NCI-H2227 (cell line): ENCODE data around the gene IFNB1.

ENCODE experiments used
- DNase-seq: peaks from one replicate; lab custom pipeline; 2025; ENCODE audit not compliant: unreplicated experiment; lab: John Stamatoyannopoulos, UW

IFNB1 gene

DNA sequence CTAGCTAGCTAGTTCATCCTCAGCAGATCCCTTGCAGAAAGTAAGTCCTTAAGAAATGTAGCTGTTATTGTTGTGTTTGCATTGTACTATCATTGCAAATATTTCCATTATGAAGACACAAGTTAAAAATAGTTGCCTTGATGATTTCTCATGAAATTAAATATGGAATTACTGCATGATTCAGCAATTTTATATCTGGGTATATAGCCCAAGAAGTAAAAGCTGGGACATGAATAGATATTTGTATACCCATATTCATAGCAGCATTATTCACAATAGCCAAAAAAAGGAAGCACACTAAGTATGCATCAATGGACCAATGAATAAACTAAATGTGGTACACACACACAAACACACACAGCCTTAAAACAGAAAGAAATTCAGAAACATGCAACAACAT is 6.8 kb downstream of the IFNB1 start:
- no peak for DNase-seq

DNA sequence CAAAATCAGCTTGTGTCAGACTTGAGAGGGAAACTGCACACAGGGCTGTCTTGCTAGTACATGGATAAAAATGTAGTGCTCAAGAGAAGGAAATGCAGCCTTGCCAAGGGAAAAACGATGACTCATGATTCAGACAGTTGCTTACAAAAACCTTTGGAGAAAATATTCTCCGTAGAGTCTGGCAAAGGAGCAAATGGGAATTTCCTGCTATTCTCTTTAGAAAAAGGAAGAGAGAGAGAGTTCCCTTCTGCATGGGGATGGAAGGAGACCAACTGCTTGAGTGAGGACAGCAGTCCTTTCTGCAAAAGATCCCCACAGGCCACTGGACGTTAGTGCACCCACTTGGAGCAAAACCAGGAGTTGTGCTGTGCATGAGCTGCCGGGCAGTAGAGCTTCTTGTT is 7.6 kb downstream of the IFNB1 start:
- DNase-seq, result no peak

DNA sequence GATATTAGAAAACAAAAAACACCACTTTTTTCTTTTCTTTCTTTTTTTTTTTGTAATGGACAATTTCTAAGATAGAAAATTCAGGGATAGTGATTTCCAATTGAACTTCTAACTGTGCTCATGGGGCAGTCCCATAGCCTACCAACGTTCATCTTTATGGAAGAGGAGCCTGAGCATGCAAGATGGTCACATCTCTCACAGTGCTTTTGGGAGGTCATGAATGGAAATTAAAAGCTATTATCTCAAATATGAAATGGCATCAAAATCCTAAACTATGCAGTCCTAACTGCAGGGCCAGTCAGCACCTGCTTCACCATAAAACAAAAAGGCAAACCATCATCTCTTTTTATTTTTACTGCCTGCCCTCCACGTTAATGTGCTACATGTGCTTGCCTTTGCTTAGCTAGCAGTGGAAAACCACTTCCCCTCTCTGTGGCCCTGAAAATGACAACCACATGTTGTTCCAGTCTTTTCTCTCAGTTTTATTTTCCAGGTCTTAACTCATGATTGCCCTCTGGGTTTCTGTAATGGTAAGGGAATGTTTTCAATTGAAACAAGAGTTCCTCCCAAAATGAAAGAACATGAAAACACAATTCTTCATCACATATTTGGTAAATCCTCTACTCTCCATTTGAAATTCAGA is 16.7 kb downstream of the IFNB1 start:
- DNase-seq, result no peak

DNA sequence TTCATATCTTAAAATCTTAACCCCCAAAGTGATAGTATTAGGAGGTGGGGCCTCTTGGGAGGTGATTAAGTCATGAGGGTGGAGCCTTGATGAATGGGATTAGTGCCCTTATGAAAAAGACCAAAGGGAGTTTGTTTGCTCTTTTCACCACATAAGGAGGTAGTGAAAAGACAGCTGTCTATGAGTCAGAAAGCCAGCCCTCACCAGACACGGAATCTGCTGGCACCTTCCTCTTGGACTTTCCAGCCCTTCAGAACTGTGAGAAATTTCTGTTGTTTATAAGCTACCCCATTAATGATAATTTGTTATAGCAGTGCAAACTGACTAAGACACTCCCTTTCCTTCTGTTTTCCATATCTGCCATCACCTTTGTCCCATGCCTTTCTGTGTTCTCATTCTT is 20.8 kb downstream of the IFNB1 start:
- DNase-seq, result no peak

DNA sequence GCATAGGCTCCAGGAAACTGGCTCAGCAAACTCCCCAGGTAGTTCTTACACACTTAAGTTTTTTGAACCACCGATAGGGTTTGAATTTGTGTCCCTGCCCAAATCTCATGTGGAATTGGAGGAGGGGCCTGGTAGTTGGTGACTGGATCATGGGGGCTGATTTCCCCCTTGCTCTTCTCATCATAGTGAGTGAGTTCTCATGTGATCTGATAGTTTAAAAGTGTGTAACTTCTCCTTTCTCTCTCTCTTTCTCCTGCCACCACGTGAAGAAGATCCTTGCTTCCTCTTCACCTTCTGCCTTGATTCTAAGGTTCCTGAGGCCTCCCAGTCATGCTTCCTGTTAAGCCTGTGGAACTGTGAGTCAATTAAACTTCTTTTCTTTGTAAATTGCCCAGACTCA is 23.9 kb downstream of the IFNB1 start:
- no peak for DNase-seq

DNA sequence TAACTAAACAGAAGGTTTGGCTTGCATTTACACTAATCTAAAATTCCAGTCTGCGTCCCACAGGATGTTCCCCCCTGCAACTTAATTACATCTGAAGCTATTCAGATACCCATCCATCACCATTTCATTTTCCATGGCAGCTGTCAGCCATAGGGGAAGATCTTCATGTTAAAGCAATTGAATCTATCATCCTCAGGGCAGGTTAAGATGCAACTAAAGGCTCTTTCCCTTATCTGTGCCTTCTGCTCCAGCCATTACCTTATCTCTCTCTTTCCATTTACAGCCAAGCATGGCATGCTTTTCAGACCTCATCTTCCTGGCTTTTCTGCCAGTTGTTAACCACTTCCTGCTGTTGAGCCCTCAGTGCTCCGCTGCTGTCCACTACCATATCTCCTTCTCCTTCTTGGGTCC is 30.5 kb downstream of the IFNB1 start:
- DNase-seq, result no peak

DNA sequence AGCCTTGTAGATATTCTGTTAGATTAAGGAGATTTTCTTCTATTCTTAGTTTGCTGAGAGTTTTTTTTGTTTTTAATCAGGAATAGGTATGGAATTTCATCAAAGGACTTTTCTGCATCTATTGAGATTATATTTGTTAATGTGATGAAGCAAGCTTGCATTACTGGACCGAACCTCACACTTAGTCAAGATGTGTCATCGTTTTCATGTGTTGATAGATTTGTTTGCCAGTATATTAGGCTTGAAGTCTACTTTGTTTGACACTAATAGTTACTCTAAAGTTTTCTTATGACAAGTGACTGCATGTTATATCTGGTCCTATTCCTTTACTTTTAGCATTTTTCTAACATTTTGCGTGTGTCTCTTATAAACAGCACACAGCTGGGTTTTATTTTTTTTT is 33.9 kb downstream of the IFNB1 start:
- DNase-seq, result no peak

DNA sequence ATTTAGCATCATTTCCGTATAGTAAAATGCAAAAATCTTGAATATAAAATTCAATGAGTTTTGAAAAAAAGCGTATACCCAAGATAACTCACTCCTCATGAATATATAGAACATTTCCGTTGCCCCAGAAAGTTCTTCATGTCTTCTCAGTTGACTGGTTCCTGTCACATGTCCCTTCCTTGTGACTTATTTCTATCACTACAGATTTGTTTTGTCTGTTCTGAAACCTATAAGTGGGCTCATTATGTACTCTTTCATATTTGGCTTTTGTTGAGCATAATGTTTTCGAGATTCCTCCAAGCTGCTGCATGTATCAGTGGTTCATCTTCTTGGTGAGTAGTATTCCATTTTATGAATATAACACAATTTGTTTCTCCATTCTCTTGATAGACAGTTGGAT is 35.3 kb downstream of the IFNB1 start:
- no peak for DNase-seq

DNA sequence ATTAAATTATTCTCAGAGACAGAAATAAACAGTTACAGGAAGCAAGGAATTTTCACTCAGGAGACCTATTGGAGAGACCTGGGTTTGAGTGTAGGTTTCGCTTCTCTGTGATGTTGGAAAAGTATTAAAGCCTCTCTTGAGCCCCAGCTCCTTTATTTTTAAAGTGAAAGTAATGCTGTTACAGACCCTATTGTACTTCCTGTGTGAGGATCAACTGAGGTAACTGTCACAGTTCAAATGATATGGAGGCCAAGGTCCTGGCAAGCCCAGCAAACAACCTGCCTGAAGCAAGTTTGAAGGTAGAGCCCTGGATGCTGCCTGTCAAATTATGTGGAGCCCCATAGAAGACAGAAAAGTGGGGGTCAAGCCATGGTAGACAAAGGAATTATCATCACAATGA is 38.4 kb downstream of the IFNB1 start:
- no peak for DNase-seq

DNA sequence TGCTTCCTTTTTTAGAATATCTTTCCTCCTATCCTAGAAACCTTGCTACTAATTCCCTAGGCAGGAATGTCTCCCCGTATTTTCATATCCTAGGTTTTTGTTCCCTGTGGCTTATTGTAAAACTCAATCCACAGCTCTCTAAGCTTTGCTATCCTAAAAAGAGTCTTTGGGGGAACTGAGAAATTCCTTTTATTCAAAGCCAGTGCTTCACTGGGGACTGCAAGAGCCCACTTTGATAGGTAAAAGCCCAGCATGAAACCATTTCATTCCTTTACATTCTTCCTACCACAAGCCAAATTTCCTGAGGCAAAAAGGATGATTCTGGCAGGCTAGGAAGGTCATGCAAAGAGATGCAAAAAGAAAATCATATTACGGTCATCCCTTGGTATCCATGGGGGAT is 40.5 kb downstream of the IFNB1 start:
- DNase-seq, result no peak

DNA sequence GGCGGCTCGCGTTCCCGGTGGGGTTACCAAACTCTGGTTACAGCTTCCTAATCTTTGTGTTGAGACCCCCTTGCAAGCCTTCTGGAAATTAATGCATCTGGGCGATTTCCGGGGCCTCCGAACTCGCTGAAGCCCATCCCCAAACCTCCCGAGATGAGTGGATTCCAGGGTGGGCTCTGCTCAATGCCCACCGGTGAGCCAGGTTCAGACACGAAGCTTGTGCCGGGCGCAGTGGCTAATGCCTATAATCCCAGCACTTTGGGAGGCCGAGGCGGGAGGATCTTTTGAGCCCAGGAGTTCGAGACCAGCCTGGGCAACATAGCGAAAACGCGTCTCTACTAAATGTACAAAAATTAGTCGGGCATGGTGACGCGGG is 45.9 kb downstream of the IFNB1 start:
- DNase-seq, result no peak

DNA sequence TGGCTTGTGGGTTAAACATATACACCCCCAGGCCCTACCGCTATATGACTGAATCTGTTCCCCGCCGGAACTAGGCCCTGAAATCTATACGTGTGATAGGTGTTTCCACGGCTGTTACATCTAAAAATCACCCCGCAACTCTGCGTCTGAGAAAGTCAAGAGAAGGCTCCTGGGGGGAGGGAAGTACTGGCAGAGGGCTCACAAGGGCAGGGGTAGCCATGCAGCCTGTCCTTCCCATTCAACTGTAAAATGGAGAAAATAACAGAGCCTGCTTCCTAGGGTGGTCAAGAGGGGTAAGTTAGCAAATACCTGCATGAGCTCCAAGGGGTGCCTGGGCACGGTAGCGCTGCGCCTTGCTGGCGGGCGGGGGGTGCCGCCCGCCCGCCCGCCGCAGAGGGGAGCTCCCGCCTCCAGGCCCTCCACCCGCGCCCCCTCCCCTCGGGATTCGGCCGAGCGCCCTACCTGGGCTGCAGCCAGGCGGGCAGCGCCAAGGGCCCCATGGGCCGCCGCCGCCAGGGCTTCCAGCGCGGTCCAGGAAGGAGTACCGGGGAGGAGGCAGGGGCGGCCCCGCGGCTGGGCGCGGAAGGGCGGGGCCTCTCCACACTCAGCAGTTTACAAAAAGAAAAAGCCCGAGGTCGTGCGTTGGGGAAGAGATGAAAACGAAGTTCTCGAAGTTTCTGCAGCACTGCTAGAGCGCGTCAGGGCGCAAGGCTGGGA is 46.5 kb downstream of the IFNB1 start, which contains the start of gene HACD4:
TSS of gene HACD4 (minus strand) at position 550 of the 717 bp plus-strand sequence. CDS start at position 500, 50 bp downstream.
- DNase-seq, result peak; percentile 63

DNA sequence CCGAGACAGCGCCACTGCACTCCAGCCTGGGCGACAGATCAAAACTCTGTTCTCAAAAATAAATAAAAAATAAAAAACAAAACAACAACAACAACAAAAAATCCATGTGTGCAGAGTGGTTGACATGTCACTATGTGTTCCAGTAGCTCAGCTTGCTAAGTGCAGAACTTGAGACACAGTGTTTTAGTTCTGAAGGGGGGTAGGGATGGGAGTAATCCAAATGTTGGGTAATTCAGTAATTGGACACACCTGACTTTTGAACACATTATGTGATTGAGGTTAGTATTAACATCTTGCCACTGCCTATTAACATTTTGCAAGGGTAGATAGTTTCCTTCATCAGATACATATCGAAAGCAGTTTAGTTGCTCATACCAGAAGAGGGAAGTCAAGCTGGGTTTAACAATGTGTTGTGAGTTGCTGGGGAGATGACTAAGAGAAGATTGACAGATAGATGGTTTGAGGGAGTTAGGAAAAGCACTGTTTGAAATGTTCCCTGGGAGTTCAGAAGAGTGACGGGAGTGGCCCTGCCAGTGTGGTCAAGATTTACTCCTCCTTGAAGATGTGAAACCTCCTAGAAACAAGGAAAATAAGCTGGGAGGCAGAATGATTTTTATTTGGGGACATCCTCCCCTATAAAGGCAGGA is 47.2 kb downstream of the IFNB1 start:
- peak; percentile 24 for DNase-seq

DNA sequence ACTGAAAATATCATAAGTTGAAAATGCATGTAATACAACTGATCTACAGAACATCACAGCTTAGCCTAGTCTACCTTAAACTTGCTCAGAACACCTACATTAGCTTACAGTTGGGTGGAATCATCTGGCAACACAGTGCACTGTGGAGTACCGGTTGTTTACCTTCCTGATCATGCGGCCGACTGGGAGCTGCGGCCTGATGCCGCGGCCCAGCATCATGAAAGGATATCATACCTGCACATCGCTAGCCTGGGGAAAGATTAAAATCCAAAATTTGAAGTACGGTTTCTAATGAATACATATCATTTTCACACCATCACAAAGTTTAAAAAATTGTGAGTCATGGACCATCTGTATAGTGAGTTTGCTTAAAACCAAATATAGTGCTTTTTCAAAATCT is 48.1 kb downstream of the IFNB1 start:
- DNase-seq, result no peak

DNA sequence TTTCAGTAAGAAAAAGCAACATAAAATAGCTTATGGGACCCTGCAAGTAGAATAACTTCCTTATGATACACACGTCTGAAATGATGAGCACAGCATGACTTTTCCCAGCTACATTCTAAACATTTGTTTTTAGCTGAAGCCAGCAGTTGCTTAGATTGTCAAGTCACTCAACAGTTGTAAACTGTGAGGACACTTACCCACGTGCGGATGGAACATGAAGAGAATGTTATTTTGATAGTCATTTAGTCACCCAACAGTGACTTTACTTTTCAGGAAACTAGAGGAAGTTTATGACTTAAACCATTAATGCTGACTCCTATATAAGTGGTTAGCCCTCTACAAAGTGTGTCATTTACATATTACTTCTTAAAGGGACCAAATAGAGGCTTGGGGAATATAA is 49.3 kb downstream of the IFNB1 start:
- DNase-seq, result no peak

DNA sequence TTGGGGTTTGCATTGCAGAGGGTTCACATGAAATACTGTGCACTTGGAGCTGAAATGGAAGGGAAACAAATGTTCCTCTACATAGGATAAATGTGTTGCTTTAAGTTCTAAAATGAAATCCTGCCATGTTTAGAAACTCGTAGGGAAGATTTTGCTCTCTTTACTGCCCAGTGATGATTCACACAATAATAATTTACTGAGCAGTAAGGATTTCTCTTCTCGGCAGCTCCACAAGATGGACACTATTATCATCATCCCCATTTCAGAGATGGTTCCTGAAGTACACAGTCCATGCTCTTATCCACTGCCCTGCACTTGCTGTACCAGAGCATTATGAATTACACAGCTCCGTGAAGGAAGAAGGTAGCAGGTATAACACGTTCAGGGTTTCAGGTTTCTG is 50.4 kb downstream of the IFNB1 start:
- DNase-seq, result no peak
